ENCODE data around the gene ACACA.

Gene ACACA

DNA sequence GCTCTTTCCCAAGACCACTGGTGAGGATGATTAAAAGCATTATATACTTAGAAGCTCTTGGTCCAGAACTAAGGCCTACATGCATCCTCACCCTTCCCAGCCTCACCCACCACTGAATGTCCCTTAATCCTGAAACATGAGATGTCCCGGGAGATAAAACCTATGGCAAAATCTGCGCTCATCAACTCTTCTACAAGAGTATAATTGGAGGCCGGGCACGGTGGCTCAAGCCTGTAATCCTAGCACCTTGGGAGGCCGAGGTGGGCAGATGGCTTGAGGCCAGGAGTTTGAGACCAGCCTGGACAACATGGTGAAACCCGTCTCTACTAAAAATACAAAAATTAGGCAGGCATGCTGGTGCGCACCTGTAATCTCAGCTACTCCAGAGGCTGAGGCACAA, 13.3 kb downstream of the ACACA start:
- TF ChIP-seq, protein P1, sequence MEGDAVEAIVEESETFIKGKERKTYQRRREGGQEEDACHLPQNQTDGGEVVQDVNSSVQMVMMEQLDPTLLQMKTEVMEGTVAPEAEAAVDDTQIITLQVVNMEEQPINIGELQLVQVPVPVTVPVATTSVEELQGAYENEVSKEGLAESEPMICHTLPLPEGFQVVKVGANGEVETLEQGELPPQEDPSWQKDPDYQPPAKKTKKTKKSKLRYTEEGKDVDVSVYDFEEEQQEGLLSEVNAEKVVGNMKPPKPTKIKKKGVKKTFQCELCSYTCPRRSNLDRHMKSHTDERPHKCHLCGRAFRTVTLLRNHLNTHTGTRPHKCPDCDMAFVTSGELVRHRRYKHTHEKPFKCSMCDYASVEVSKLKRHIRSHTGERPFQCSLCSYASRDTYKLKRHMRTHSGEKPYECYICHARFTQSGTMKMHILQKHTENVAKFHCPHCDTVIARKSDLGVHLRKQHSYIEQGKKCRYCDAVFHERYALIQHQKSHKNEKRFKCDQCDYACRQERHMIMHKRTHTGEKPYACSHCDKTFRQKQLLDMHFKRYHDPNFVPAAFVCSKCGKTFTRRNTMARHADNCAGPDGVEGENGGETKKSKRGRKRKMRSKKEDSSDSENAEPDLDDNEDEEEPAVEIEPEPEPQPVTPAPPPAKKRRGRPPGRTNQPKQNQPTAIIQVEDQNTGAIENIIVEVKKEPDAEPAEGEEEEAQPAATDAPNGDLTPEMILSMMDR (IDR thresholded peaks at IDR 0.05), result no peak
- no peak overlapping the region for H2AFZ ChIP-seq
- H3K9me3 ChIP-seq (ENCODE audit: control insufficient read depth, low read length), result no peaks in the 10 kb centered on the region
- H3K4me2 ChIP-seq (ENCODE audit: low read length), result no peak overlapping the region
- H3K27ac ChIP-seq, result no peak overlapping the region
- H3K4me1 ChIP-seq, result peaks cover 9% of the 10 kb centered on the region
- H3K9ac ChIP-seq, result no peak overlapping the region
- H3K27me3 ChIP-seq (ENCODE audit: control insufficient read depth, insufficient read depth, low read length), result no peaks in the 10 kb centered on the region
- H3K4me3 ChIP-seq (ENCODE audit: low read depth, low read length), result no peak overlapping the region
- no peaks in the 10 kb centered on the region for H3K79me2 ChIP-seq
- no peaks in the 10 kb centered on the region for H3K36me3 ChIP-seq (ENCODE audit: control insufficient read depth, insufficient read depth, low read length)

DNA sequence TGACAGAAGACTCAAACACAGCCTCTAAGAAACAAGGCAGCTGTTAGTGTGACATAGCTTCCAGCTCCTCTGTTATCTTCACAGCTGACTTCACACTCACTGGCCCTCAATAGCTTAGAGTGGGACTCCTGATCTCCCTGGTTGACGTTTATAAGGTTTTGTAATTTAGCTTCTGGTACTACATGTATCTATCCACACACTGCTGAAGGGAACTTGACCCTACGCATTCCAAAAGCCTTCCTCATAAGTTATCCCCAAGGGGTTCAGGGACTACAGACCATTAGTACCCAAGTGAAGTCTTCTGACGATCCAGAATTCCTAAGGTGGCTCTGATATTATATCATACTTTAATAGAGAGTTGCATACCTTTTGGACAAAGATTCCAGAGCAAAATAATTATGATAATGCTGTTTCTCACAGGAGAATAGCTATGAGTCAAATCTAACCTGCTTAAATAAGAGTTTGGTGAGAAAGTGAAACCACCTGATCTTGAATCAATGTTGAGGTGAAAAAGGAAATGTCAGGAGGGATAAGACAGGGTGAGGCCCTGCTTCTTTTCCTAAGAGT, 14.5 kb downstream of the ACACA start:
- H3K4me2 ChIP-seq (ENCODE audit: low read length), result no peak overlapping the region
- no peak overlapping the region for H3K4me3 ChIP-seq (ENCODE audit: low read depth, low read length)
- no peaks in the 10 kb centered on the region for H3K27me3 ChIP-seq (ENCODE audit: control insufficient read depth, insufficient read depth, low read length)
- no peak overlapping the region for H3K27ac ChIP-seq
- TF ChIP-seq, protein P1 (IDR thresholded peaks at IDR 0.05), result no peak
- no peaks in the 10 kb centered on the region for H3K79me2 ChIP-seq
- H3K4me1 ChIP-seq, result peaks cover 9% of the 10 kb centered on the region
- H2AFZ ChIP-seq, result no peak overlapping the region
- H3K9me3 ChIP-seq (ENCODE audit: control insufficient read depth, low read length), result no peaks in the 10 kb centered on the region
- H3K36me3 ChIP-seq (ENCODE audit: control insufficient read depth, insufficient read depth, low read length), result no peaks in the 10 kb centered on the region
- H3K9ac ChIP-seq, result no peak overlapping the region

DNA sequence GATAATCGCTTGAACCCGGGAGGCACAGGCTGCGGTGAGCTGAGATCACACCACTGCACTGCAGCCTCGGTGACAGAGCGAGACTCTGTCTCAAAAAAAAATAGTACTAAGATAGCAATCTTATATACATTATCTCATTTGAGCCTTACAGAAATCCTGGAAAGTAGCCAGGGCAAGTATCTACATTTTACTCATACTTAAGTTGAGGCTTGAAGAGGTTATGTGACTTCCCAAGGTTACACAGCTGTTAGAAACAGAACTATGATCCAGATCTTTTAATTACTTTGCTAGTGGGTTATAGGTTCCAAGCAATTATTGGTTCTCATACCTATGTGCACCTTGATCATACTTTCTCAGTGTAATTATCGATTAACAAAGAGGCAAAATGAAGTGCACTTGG, 15.5 kb downstream of the ACACA start:
- Histone ChIP-seq H3K4me1 (peaks cover 9% of the 10 kb centered on the region), H3K9ac (no peak overlapping the region), H3K79me2 (no peaks in the 10 kb centered on the region), H3K36me3 (ENCODE audit: control insufficient read depth, insufficient read depth, low read length) (no peaks in the 10 kb centered on the region), H2AFZ (no peak overlapping the region), H3K4me3 (ENCODE audit: low read depth, low read length) (no peak overlapping the region), H3K9me3 (ENCODE audit: control insufficient read depth, low read length) (no peaks in the 10 kb centered on the region), H3K27ac (no peak overlapping the region), H3K4me2 (ENCODE audit: low read length) (no peak overlapping the region), H3K27me3 (ENCODE audit: control insufficient read depth, insufficient read depth, low read length) (no peaks in the 10 kb centered on the region)
- TF ChIP-seq, protein P1 (IDR thresholded peaks at IDR 0.05), result no peak

DNA sequence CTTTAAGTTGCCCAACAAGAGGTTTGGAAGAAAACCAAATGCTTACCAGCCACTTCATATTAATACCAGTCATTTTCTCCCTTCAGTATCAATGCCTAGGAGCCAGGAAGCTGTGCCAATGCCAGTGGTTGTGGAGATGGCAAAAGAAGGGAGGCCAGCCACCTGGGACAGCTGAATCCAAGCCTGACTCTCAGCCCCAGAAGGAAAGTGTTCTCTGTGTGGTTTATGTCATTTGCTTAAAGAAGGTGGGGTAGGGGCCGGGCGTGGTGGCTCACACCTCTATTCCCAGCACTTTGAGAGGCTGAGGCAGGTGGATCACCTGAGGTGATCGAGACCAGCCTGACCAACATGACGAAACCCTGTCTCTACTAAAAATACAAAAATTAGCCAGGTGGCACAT, 17.5 kb downstream of the ACACA start:
- Histone ChIP-seq H3K9ac (no peak overlapping the region), H3K27me3 (ENCODE audit: control insufficient read depth, insufficient read depth, low read length) (no peaks in the 10 kb centered on the region), H3K36me3 (ENCODE audit: control insufficient read depth, insufficient read depth, low read length) (no peaks in the 10 kb centered on the region), H3K27ac (no peak overlapping the region), H3K4me2 (ENCODE audit: low read length) (no peak overlapping the region), H3K4me1 (peaks cover 9% of the 10 kb centered on the region), H3K4me3 (ENCODE audit: low read depth, low read length) (no peak overlapping the region), H2AFZ (no peak overlapping the region), H3K79me2 (no peaks in the 10 kb centered on the region), H3K9me3 (ENCODE audit: control insufficient read depth, low read length) (no peaks in the 10 kb centered on the region)
- TF ChIP-seq, protein P1 (IDR thresholded peaks at IDR 0.05), result no peak

- TF ChIP-seq, protein P1 (IDR thresholded peaks at IDR 0.05), result no peak
- no peaks in the 10 kb centered on the region for H3K36me3 ChIP-seq (ENCODE audit: control insufficient read depth, insufficient read depth, low read length)
Observed at GRCh38 chr17:37388266-37388665, 18.4 kb downstream of the ACACA start.

More at GRCh38 chr17:37388266-37388665, 18.4 kb downstream of the ACACA start:
- Histone ChIP-seq H3K4me2 (ENCODE audit: low read length) (no peak overlapping the region), H3K9me3 (ENCODE audit: control insufficient read depth, low read length) (no peaks in the 10 kb centered on the region), H3K27ac (no peak overlapping the region), H3K27me3 (ENCODE audit: control insufficient read depth, insufficient read depth, low read length) (no peaks in the 10 kb centered on the region), H3K9ac (no peak overlapping the region), H3K79me2 (no peaks in the 10 kb centered on the region), H2AFZ (no peak overlapping the region), H3K4me1 (peaks cover 9% of the 10 kb centered on the region), H3K4me3 (ENCODE audit: low read depth, low read length) (no peak overlapping the region)
